ENCODE measurements around the gene BAZ1B. TPM values are rescaled to one million over a fixed set of nuclear protein-coding genes. Genes with fewer than 3 reads are reported as not detected.

The BAZ1B gene
- total RNA-seq, 1 experiment from 2014 or later: 127 TPM

- H3K27me3 ChIP-seq (replicated peaks; ENCODE audit: insufficient read depth, low read depth, low read length, poor library complexity): no peaks in the 10 kb centered on the region
- no peaks in the 10 kb centered on the region for H3K9me3 ChIP-seq (ENCODE audit: low read depth, low read length, poor library complexity, severe bottlenecking)
- H3K4me3 ChIP-seq (ENCODE audit: low read depth, low read length, poor library complexity, severe bottlenecking): peak overlapping the region; percentile 22
- intact Hi-C loops (cut with micrococcal nuclease; ENCODE audit: unreplicated experiment): no loop called here
- H3K36me3 ChIP-seq (ENCODE audit: insufficient read depth, low read length, poor library complexity, severe bottlenecking): peaks cover 21% of the 10 kb centered on the region
- CTCF ChIA-PET: interaction anchor here (0.6 kb wide), 1 partner anchor 160 kb away, joined by 4 read pairs; no protein-coding TSS in a partner anchor
- H3K4me1 ChIP-seq (ENCODE audit: insufficient read depth, low read length, poor library complexity, severe bottlenecking): no peaks in the 10 kb centered on the region
- TF ChIP-seq EZH2 (IDR thresholded peaks at IDR 0.05; ENCODE audit: borderline replicate concordance, low read depth, low read length, poor library complexity, severe bottlenecking) (no peak), CTCF (conservative IDR thresholded peaks at IDR 0.05; ENCODE audit: low read depth, low read length) (no peak)
- DNase-seq (ENCODE audit: low spot score): no peak
- H3K27ac ChIP-seq (ENCODE audit: low read depth, low read length, poor library complexity, severe bottlenecking): no peak overlapping the region
- no TSS peak for BruUV-seq (replicated peaks)
- POLR2A ChIA-PET (ENCODE audit: low non-redundant PET): no interaction called here
These were observed 43.7 kb upstream of the BAZ1B start for GRCh38 chr7:73565675-73566340.

GRCh38 chr7:73560109-73560835, 38.2 kb upstream of the BAZ1B start:
- BruUV-seq (replicated peaks): no TSS peak
- ChIA-PET POLR2A (ENCODE audit: low non-redundant PET) (no interaction called here), CTCF (no interaction called here)
- DNase-seq (ENCODE audit: low spot score): no peak
- no peaks in the 10 kb centered on the region for H3K9me3 ChIP-seq (ENCODE audit: low read depth, low read length, poor library complexity, severe bottlenecking)
- no peak overlapping the region for H3K4me3 ChIP-seq (ENCODE audit: low read depth, low read length, poor library complexity, severe bottlenecking)
- intact Hi-C loops (cut with micrococcal nuclease; ENCODE audit: unreplicated experiment): no loop called here
- H3K4me1 ChIP-seq (ENCODE audit: insufficient read depth, low read length, poor library complexity, severe bottlenecking): peaks cover 11% of the 10 kb centered on the region
- no peaks in the 10 kb centered on the region for H3K27me3 ChIP-seq (replicated peaks; ENCODE audit: insufficient read depth, low read depth, low read length, poor library complexity)
- TF ChIP-seq EZH2 (IDR thresholded peaks at IDR 0.05; ENCODE audit: borderline replicate concordance, low read depth, low read length, poor library complexity, severe bottlenecking) (no peak), CTCF (conservative IDR thresholded peaks at IDR 0.05; ENCODE audit: low read depth, low read length) (no peak)
- H3K27ac ChIP-seq (ENCODE audit: low read depth, low read length, poor library complexity, severe bottlenecking): no peak overlapping the region
- no peaks in the 10 kb centered on the region for H3K36me3 ChIP-seq (ENCODE audit: insufficient read depth, low read length, poor library complexity, severe bottlenecking)

GRCh38 chr7:73557397-73558257, 35.5 kb upstream of the BAZ1B start, which contains the start of gene BCL7B:
BCL7B (minus strand) TSS chr7:73557690; CDS start chr7:73557578, 112 bp downstream.
- BruUV-seq (replicated peaks): TSS peak; percentile 68
- Histone ChIP-seq H3K9me3 (ENCODE audit: low read depth, low read length, poor library complexity, severe bottlenecking) (no peaks in the 10 kb centered on the region), H3K36me3 (ENCODE audit: insufficient read depth, low read length, poor library complexity, severe bottlenecking) (peaks cover 12% of the 10 kb centered on the region), H3K4me1 (ENCODE audit: insufficient read depth, low read length, poor library complexity, severe bottlenecking) (peaks cover 11% of the 10 kb centered on the region), H3K27ac (ENCODE audit: low read depth, low read length, poor library complexity, severe bottlenecking) (peak within 1 kb of the TSS; percentile 100), H3K4me3 (ENCODE audit: low read depth, low read length, poor library complexity, severe bottlenecking) (peak within 1 kb of the TSS; percentile 90), H3K27me3 (replicated peaks; ENCODE audit: insufficient read depth, low read depth, low read length, poor library complexity) (no peaks in the 10 kb centered on the region)
- POLR2A ChIA-PET (ENCODE audit: low non-redundant PET): interaction anchor here (0.7 kb wide), 1 partner anchor 244 kb away, joined by 3 read pairs; no protein-coding TSS in a partner anchor
- peak; percentile 83 for DNase-seq (ENCODE audit: low spot score)
- CTCF ChIA-PET: no interaction called here
- intact Hi-C loops (cut with micrococcal nuclease; ENCODE audit: unreplicated experiment): loop anchor here (2.0 kb wide), 1 partner anchor 35 kb away; the partner anchor contains the start of gene BAZ1B
- no peak for TF ChIP-seq EZH2 (IDR thresholded peaks at IDR 0.05; ENCODE audit: borderline replicate concordance, low read depth, low read length, poor library complexity, severe bottlenecking)
- TF ChIP-seq CTCF (conservative IDR thresholded peaks at IDR 0.05; ENCODE audit: low read depth, low read length): no peak

Measured in A673 (cell line).